Transverse colon (tissue), 4 donors: ENCODE measurements around the gene SIGLEC7. TPM values are rescaled to one million over a fixed set of nuclear protein-coding genes. Genes with fewer than 3 reads are reported as not detected.

Experiments
- DNase-seq: peaks from one replicate; pipeline ENCODE4 v3.0.0-alpha.2; 2019
- H3K27ac ChIP-seq, 4 donors: fragments of 200-600 bp; sonication (generic); 2 replicates each; pipeline ENCODE4 v1.5.1; 2016 to 2018; ENCODE audit warnings: inconsistent platforms in 4 of 4
- H3K27me3 ChIP-seq: fragments of 200-600 bp; sonication (generic); 2 replicates; pipeline ENCODE4 v1.5.1; 2017; ENCODE audit warnings: inconsistent platforms
- H3K36me3 ChIP-seq, 4 donors: fragments of 200-600 bp; sonication (generic); 2 replicates each; pipeline ENCODE4 v1.5.1; 2017 to 2019; ENCODE audit warnings: inconsistent platforms in 4 of 4
- H3K4me1 ChIP-seq, 4 donors: fragments of 200-600 bp; sonication (generic); 2 replicates each; pipeline ENCODE4 v1.5.1; 2017 to 2020; ENCODE audit warnings: inconsistent platforms in 4 of 4
- H3K4me3 ChIP-seq, 4 donors: fragments of 200-600 bp; sonication (generic); 1 replicate in 1 of 4; 2 replicates in 3 of 4; pipeline versions ENCODE4 v1.5.1 to v1.6.1; 2017 to 2019; ENCODE audit warnings: inconsistent platforms in 4 of 4
- H3K9me3 ChIP-seq, 2 donors: fragments of 200-600 bp; sonication (generic); 2 replicates each; pipeline ENCODE4 v1.5.1; 2017 to 2019; ENCODE audit warnings: inconsistent platforms in 2 of 2
- CTCF ChIP-seq, 5 experiments: fragments of 200-600 bp in 3 of 5; fragments of 450-650 bp in 2 of 5; sonication (generic) in 3 of 5; IDR thresholded peaks; 1 replicate in 2 of 5; 2 replicates in 3 of 5; pipeline ENCODE4 v1.5.1; 2016 to 2017; ENCODE audit warnings: antibody characterized with exemption in 5 of 5, inconsistent platforms in 3 of 5, mild to moderate bottlenecking in 2 of 5, moderate library complexity in 1 of 5
- EP300 ChIP-seq: sonication (generic); formaldehyde crosslinking; IDR thresholded peaks from one replicate; pipeline ENCODE4 v1.6.1; 2017; ENCODE audit warnings: antibody characterized with exemption, low read depth
- POLR2A ChIP-seq: fragments of 450-650 bp; IDR thresholded peaks from one replicate; pipeline ENCODE4 v1.6.1; 2016; ENCODE audit warnings: antibody characterized with exemption, mild to moderate bottlenecking, moderate library complexity
- POLR2AphosphoS5 ChIP-seq, 3 donors: sonication (generic); formaldehyde crosslinking; IDR thresholded peaks; one replicate each; pipeline ENCODE4 v1.6.1; 2016; ENCODE audit warnings: antibody characterized with exemption in 3 of 3
- WGBS, 2 donors: methylation state at CpG; one replicate each; pipeline ENCODE4 v1.1.5; 2018; ENCODE audit warnings: low coverage in 1 of 2; 5-methylcytosine and 5-hydroxymethylcytosine counted together
- in situ Hi-C, 4 donors: fragments of 200-750 bp; cut with MboI; loops; one replicate each; pipeline versions ENCODE4 v1.15.0 to v1.15.1; 2017; ENCODE audit warnings: low sequenced_read_pairs in 3 of 4, low pct_ligation_motif_present in 1 of 4, low pct_unique_long_range_greater_than_20kb in 1 of 4
- intact Hi-C: fragments of 100-400 bp; cut with DNase I; formaldehyde crosslinking; loops from one replicate; pipeline ENCODE4 v1.15.1; 2023; ENCODE audit warnings: low total_unique reads
- total RNA-seq, 4 donors: library from RNA; depleted of rRNA; stranded (reverse); fragments of >200 nt; gene quantifications; one replicate each; pipeline ENCODE4 v1.1.0, GENCODE V29; 2016

The SIGLEC7 gene
- total RNA-seq, 4 donors from 2014 or later = 0.82 to 2.1 TPM; not detected in 2

- no peaks in the 10 kb centered on the region for H3K36me3 ChIP-seq
- in situ Hi-C loops = no loop called here
- H3K4me3 ChIP-seq = no peak overlapping the region
- no peak for DNase-seq
- intact Hi-C loops = no loop called here
- H3K9me3 ChIP-seq = no peaks in the 10 kb centered on the region
- whole genome bisulfite sequencing, 2 donors = 0 to 22% methylated on average over 1 of the region's 1 CpG
- TF ChIP-seq CTCF (IDR thresholded peaks at IDR 0.05) (no peak), EP300 (no peak), POLR2A (no peak), POLR2AphosphoS5 (IDR thresholded peaks at IDR 0.05) (no peak)
- H3K27me3 ChIP-seq = peaks cover 4% of the 10 kb centered on the region
- H3K4me1 ChIP-seq = no peaks in the 10 kb centered on the region
- H3K27ac ChIP-seq = no peak overlapping the region
These were observed 5.6 kb downstream of the SIGLEC7 start for GRCh38 chr19:51147663-51148062.

- DNase-seq = no peak
- peaks cover 4% of the 10 kb centered on the region for H3K27me3 ChIP-seq
- intact Hi-C loops (no loop called here), in situ Hi-C loops (no loop called here)
- H3K4me1 ChIP-seq = no peaks in the 10 kb centered on the region
- H3K4me3 ChIP-seq = no peak overlapping the region
- H3K27ac ChIP-seq = no peak overlapping the region
- H3K9me3 ChIP-seq = no peaks in the 10 kb centered on the region
- H3K36me3 ChIP-seq = no peaks in the 10 kb centered on the region
- 46 to 55% methylated on average over 3 of the region's 3 CpGs for WGBS, 2 donors
- TF ChIP-seq CTCF (IDR thresholded peaks at IDR 0.05) = no peak
- no peak for TF ChIP-seq EP300
- TF ChIP-seq POLR2AphosphoS5 (IDR thresholded peaks at IDR 0.05) = no peak
- TF ChIP-seq POLR2A = no peak
These were observed 6.5 kb downstream of the SIGLEC7 start for GRCh38 chr19:51148580-51148979.

GRCh38 chr19:51150627-51151026 lies 8.5 kb downstream of the SIGLEC7 start:
- DNase-seq = no peak
- no peaks in the 10 kb centered on the region for H3K4me1 ChIP-seq
- H3K27me3 ChIP-seq = no peaks in the 10 kb centered on the region
- H3K27ac ChIP-seq = no peak overlapping the region
- in situ Hi-C loops = no loop called here
- no peak overlapping the region for H3K4me3 ChIP-seq
- no peaks in the 10 kb centered on the region for H3K9me3 ChIP-seq
- intact Hi-C loops = no loop called here
- 51 to 68% methylated on average over 3 of the region's 3 CpGs for WGBS, 2 donors
- H3K36me3 ChIP-seq = no peaks in the 10 kb centered on the region
- no peak for TF ChIP-seq POLR2AphosphoS5 (IDR thresholded peaks at IDR 0.05)
- no peak for TF ChIP-seq EP300
- no peak for TF ChIP-seq POLR2A
- no peak for TF ChIP-seq CTCF (IDR thresholded peaks at IDR 0.05)

GRCh38 chr19:51156710-51157109 lies 14.6 kb downstream of the SIGLEC7 start:
- no peaks in the 10 kb centered on the region for H3K4me1 ChIP-seq
- no peaks in the 10 kb centered on the region for H3K27me3 ChIP-seq
- H3K9me3 ChIP-seq = no peaks in the 10 kb centered on the region
- no peak overlapping the region for H3K4me3 ChIP-seq
- in situ Hi-C loops = no loop called here
- TF ChIP-seq POLR2A = no peak
- no peak for TF ChIP-seq EP300
- TF ChIP-seq POLR2AphosphoS5 (IDR thresholded peaks at IDR 0.05) = no peak
- no peak for TF ChIP-seq CTCF (IDR thresholded peaks at IDR 0.05)
- 40% methylated on average over 1 of the region's 2 CpGs; no CpG with 5 or more reads in 1 of the 2 donors for WGBS, 2 donors
- intact Hi-C loops = no loop called here
- DNase-seq = no peak
- no peak overlapping the region for H3K27ac ChIP-seq
- no peaks in the 10 kb centered on the region for H3K36me3 ChIP-seq
